IMR-90 (cell line): ENCODE data around the gene ZNF385B. TPM values are rescaled to one million over a fixed set of nuclear protein-coding genes. Genes with fewer than 3 reads are reported as not detected.

Experiments used
- microRNA-seq, 2 experiments: library from miRNA; stranded (forward) in 1 of 2; unstranded in 1 of 2; fragments of 10-50 nt in 1 of 2; fragments of <30 nt in 1 of 2; gene quantifications in 1 of 2; microRNA quantifications in 1 of 2; one replicate each; pipeline versions ENCODE3 to v1.1.0; 2013 to 2020; ENCODE audit not compliant: insufficient read depth in 1 of 2, insufficient read length in 1 of 2, unreplicated experiment in 1 of 2
- polyA plus RNA-seq, 3 experiments: library from polyadenylated mRNA; depleted of rRNA; stranded (reverse); fragments of >200 nt; gene quantifications; 2 replicates each; pipeline ENCODE4 v1.2.3, GENCODE V29; 2012; ENCODE audit warnings: low replicate concordance in 1 of 3
- small RNA-seq, 5 experiments: library from RNA; depleted of rRNA; stranded (forward); fragments of <200 nt; gene quantifications; one replicate each; pipeline ENCODE3, GENCODE V24; 2012
- total RNA-seq: library from RNA; depleted of rRNA; stranded (reverse); fragments of >200 nt; gene quantifications from 2 replicates; pipeline ENCODE4 v1.2.3, GENCODE V29; 2012; rRNA removed

Gene ZNF385B
- total and polyA plus RNA-seq, 2 of the 4 experiments (the other 2 are of a cell fraction) = not detected

Small RNA genes lying within 50 kb of the gene (microRNA-seq; reads per million reads assigned to microRNA genes)
- 0 reads per million in 2 experiments for gene MIR1258

Small RNA genes lying within 50 kb of the gene (small RNA-seq; reads per million reads assigned to genes)
- 0 reads per million in 5 experiments for gene MIR1258

Other genes starting within 250 kb of the ZNF385B start
- 17.9 and 21.1 TPM in 2 replicates for gene CWC22, start 145.7 kb upstream of the ZNF385B start, total RNA-seq
- 3.5 and 4.5 TPM in 2 replicates for gene CWC22, start 145.7 kb upstream of the ZNF385B start, polyA plus RNA-seq (2012; rRNA removed)